Smooth muscle cell (in vitro differentiated cells): ENCODE results near the gene ALOX15B. TPM values are rescaled to one million over a fixed set of nuclear protein-coding genes. Genes with fewer than 3 reads are reported as not detected.

Experiments
- DNase-seq: peaks from one replicate; lab custom pipeline; 2025; ENCODE audit not compliant: unreplicated experiment; lab: John Stamatoyannopoulos, UW
- H2AFZ ChIP-seq: fragments of 200-600 bp; sonication (generic); 2 replicates; pipeline ENCODE4 v1.6.0; 2016; ENCODE audit warnings: antibody characterized with exemption, low read depth, mild to moderate bottlenecking
- H3F3A ChIP-seq: fragments of 200-600 bp; sonication (generic); 2 replicates; pipeline ENCODE4 v1.6.0; 2017; ENCODE audit warnings: antibody characterized with exemption, low read depth
- H3K27ac ChIP-seq: fragments of 200-600 bp; sonication (generic); 2 replicates; pipeline ENCODE4 v1.5.1; 2016; ENCODE audit warnings: low read depth, mild to moderate bottlenecking
- H3K27me3 ChIP-seq: fragments of 200-600 bp; sonication (generic); 2 replicates; pipeline ENCODE4 v1.6.1; 2016; ENCODE audit warnings: low read depth, mild to moderate bottlenecking
- H3K36me3 ChIP-seq: fragments of 200-600 bp; sonication (generic); 2 replicates; pipeline ENCODE4 v1.5.1; 2016; ENCODE audit warnings: low read depth
- H3K4me1 ChIP-seq: fragments of 200-600 bp; sonication (generic); 2 replicates; pipeline ENCODE4 v1.5.1; 2016; ENCODE audit warnings: low read depth
- H3K4me2 ChIP-seq: fragments of 200-600 bp; sonication (generic); 2 replicates; pipeline ENCODE4 v1.6.0; 2016; ENCODE audit warnings: mild to moderate bottlenecking
- H3K4me3 ChIP-seq: fragments of 200-600 bp; sonication (generic); 2 replicates; pipeline ENCODE4 v1.5.1; 2016; ENCODE audit warnings: mild to moderate bottlenecking
- H3K79me2 ChIP-seq: fragments of 200-600 bp; sonication (generic); 2 replicates; pipeline ENCODE4 v1.6.0; 2016; ENCODE audit warnings: low read depth, mild to moderate bottlenecking
- H3K9ac ChIP-seq: fragments of 200-600 bp; sonication (generic); 2 replicates; pipeline ENCODE4 v1.6.0; 2016; ENCODE audit warnings: low read depth
- H3K9me3 ChIP-seq: fragments of 200-600 bp; sonication (generic); replicated peaks from 2 replicates; pipeline ENCODE4 v1.5.1; 2016; ENCODE audit warnings: low read depth
- H4K20me1 ChIP-seq: fragments of 200-600 bp; sonication (generic); 2 replicates; pipeline ENCODE4 v1.6.0; 2016; ENCODE audit warnings: low read depth
- WGBS: methylation state at CpG from one replicate; pipeline ENCODE4 v1.1.7; 2016; ENCODE audit warnings: low lambda C conversion rate; 5-methylcytosine and 5-hydroxymethylcytosine counted together
- polyA plus RNA-seq: library from polyadenylated mRNA; unstranded; fragments of >200 nt; fragmentation: Nextera tagmentation; extraction: Ambion mirVana; gene quantifications from 2 replicates; pipeline ENCODE4 v1.2.1, GENCODE V29; 2016
- total RNA-seq: library from RNA; depleted of rRNA; stranded (reverse); fragments of >200 nt; gene quantifications from 2 replicates; pipeline ENCODE4 v1.2.3, GENCODE V29; 2014
- TF ChIP-seq, protein P1 (sequence below): fragments of 200-600 bp; sonication (generic); IDR thresholded peaks from 2 replicates; pipeline ENCODE4 v1.5.1; 2017; ENCODE audit warnings: borderline replicate concordance, mild to moderate bottlenecking, antibody characterized with exemption; ENCODE audit not compliant: insufficient read depth, poor library complexity, severe bottlenecking

The ALOX15B gene
- total and polyA plus RNA-seq, 2 experiments from 2014 or later = 0.27 to 0.69 TPM

DNA sequence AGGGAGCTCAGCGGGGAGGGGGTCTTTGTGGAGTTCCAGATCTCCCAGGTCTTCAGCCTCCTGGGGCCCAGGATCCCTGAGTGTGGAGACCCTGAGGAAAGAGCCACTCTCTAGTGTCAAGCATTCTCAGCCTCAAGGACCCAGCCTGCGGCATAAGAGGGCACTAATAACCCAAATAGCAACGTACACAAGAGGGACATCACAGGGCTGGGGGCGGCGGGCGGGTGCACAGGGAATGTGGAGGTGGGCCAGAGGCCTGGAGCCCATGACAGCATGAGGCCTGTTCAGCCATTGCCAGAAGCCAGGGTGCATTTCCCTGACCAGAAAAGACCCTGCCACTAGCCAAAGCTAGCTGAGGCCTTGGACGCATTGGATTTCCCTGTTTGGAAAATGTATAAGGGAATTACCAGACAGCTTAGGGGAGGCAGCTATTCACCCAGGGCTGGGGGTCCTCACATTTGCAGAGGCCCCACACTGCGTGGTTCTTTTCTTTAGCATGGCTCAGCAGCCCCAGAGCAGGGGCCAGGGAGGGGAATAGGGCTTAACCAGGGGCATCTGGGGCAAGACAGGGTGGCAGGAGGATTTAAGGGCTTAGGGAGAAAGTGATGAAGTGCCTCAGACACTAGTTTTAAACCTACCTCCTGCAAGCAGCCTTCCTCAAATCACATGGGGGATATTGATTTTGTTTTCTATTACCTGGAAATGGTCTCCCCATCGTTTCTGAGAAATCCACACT, 13.5 kb upstream of the ALOX15B start:
- no peaks in the 10 kb centered on the region for H3K36me3 ChIP-seq
- no peaks in the 10 kb centered on the region for H3K27me3 ChIP-seq
- DNase-seq = no peak
- no peak overlapping the region for H3K4me3 ChIP-seq
- H4K20me1 ChIP-seq = no peaks in the 10 kb centered on the region
- no peaks in the 10 kb centered on the region for H3F3A ChIP-seq
- no peaks in the 10 kb centered on the region for H3K4me1 ChIP-seq
- H2AFZ ChIP-seq = no peak overlapping the region
- H3K9ac ChIP-seq = no peak overlapping the region
- no peak overlapping the region for H3K27ac ChIP-seq
- TF ChIP-seq, protein P1, sequence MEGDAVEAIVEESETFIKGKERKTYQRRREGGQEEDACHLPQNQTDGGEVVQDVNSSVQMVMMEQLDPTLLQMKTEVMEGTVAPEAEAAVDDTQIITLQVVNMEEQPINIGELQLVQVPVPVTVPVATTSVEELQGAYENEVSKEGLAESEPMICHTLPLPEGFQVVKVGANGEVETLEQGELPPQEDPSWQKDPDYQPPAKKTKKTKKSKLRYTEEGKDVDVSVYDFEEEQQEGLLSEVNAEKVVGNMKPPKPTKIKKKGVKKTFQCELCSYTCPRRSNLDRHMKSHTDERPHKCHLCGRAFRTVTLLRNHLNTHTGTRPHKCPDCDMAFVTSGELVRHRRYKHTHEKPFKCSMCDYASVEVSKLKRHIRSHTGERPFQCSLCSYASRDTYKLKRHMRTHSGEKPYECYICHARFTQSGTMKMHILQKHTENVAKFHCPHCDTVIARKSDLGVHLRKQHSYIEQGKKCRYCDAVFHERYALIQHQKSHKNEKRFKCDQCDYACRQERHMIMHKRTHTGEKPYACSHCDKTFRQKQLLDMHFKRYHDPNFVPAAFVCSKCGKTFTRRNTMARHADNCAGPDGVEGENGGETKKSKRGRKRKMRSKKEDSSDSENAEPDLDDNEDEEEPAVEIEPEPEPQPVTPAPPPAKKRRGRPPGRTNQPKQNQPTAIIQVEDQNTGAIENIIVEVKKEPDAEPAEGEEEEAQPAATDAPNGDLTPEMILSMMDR = no peak
- 95% methylated on average over 9 of the region's 9 CpGs for WGBS
- no peaks in the 10 kb centered on the region for H3K9me3 ChIP-seq
- no peak overlapping the region for H3K4me2 ChIP-seq
- no peaks in the 10 kb centered on the region for H3K79me2 ChIP-seq

DNA sequence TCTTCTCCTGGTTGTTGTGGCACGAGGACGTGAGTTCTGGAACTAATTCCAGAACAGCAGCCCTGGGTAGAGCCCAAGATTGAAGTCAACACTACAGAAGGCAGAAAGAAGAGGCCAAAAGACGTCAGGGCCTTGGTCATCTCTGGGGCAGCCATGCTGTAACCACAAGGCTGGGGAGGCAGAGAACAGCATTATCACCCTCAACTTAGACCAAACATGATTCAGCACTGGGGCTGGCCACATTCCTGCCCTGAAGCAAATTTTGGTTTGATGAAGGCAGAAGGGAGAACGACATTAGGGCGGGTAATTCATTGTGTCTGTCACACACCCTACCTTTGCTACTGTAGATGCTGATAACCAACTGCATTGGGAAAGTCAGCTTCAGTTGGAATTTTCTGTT, 9.7 kb upstream of the ALOX15B start:
- Histone ChIP-seq H3K4me2 (no peak overlapping the region), H3K36me3 (no peaks in the 10 kb centered on the region), H3K27me3 (no peaks in the 10 kb centered on the region), H3K79me2 (no peaks in the 10 kb centered on the region), H3K4me3 (no peak overlapping the region), H2AFZ (no peak overlapping the region), H3K4me1 (no peaks in the 10 kb centered on the region), H3K27ac (no peak overlapping the region), H3F3A (no peaks in the 10 kb centered on the region), H3K9ac (no peak overlapping the region), H3K9me3 (no peaks in the 10 kb centered on the region), H4K20me1 (no peaks in the 10 kb centered on the region)
- DNase-seq = no peak
- TF ChIP-seq, protein P1 = no peak
- 63% methylated on average over 5 of the region's 5 CpGs for WGBS

DNA sequence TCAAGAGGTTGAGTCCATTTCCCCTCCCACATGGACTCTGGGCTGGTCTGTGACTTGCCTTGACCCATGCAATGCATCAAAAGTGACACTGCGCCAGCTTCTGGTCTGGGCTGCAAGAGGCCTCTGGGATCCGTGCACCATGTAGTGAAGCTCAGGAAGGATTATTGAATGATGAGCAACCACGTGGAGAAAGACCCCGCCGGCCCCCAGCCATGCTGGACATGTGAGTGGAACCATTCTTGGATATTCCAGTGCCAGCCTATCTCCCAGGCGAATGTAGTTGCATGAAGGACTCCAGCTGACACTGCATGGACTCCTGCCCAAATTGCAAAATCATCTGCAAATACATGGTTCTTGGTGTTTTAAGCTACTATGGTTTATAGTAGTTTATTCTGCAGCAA, 7.6 kb upstream of the ALOX15B start:
- Histone ChIP-seq H3K4me2 (no peak overlapping the region), H3K4me1 (no peaks in the 10 kb centered on the region), H4K20me1 (no peaks in the 10 kb centered on the region), H3K36me3 (no peaks in the 10 kb centered on the region), H3K9me3 (no peaks in the 10 kb centered on the region), H3F3A (no peaks in the 10 kb centered on the region), H3K27ac (no peak overlapping the region), H3K27me3 (no peaks in the 10 kb centered on the region), H2AFZ (no peak overlapping the region), H3K79me2 (no peaks in the 10 kb centered on the region), H3K4me3 (no peak overlapping the region), H3K9ac (no peak overlapping the region)
- WGBS = 90% methylated on average over 6 of the region's 6 CpGs
- TF ChIP-seq, protein P1 = no peak
- no peak for DNase-seq

GRCh38 chr17:8031950-8032349, 6.9 kb upstream of the ALOX15B start:
- no peak overlapping the region for H3K9ac ChIP-seq
- H3K4me2 ChIP-seq = no peak overlapping the region
- no peaks in the 10 kb centered on the region for H3F3A ChIP-seq
- H3K27ac ChIP-seq = no peak overlapping the region
- H4K20me1 ChIP-seq = no peaks in the 10 kb centered on the region
- H3K27me3 ChIP-seq = no peaks in the 10 kb centered on the region
- H3K79me2 ChIP-seq = no peaks in the 10 kb centered on the region
- TF ChIP-seq, protein P1 = no peak
- H2AFZ ChIP-seq = no peak overlapping the region
- H3K4me3 ChIP-seq = no peak overlapping the region
- no peaks in the 10 kb centered on the region for H3K9me3 ChIP-seq
- H3K4me1 ChIP-seq = no peaks in the 10 kb centered on the region
- no peaks in the 10 kb centered on the region for H3K36me3 ChIP-seq
- 93% methylated on average over 1 of the region's 1 CpG for WGBS
- DNase-seq = no peak
